GM04504 (cell line): ENCODE measurements around the gene NDUFA11.

Source experiments
- DNase-seq: peaks from one replicate; pipeline ENCODE4 v3.0.0-alpha.2; 2012; ENCODE audit warnings: low read depth

The NDUFA11 gene

DNA sequence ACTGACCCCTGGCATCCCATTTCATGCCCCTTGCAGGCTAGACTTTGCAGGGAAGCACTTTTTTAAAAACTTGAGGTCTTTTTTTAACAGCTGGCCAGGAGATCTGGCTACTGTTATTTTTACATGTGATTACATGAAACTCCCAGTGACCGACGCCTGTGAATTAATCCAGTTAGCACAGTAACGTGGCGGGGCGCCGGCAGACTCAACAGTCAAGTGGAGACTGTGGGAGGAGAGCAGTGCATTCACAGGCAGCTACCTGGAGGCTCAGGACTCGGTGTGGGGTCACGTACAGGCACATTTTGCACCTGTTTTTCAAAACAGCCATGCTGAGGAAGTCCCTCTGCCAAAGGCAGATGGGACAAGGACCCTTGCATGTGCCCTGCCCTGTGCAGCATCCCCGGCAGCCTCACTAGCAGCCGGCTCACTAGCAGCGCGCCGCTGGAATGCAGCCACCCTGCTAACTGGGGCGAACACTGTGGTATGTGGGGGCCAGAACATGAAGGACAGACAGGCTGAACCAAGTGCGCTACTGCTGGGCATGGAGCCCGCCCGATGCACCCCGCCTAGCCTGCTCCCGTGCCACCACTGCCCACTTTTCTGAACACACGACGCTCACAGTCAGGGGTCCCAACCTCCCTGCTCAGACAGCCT is 29.1 kb upstream of the NDUFA11 start:
- no peak for DNase-seq

DNA sequence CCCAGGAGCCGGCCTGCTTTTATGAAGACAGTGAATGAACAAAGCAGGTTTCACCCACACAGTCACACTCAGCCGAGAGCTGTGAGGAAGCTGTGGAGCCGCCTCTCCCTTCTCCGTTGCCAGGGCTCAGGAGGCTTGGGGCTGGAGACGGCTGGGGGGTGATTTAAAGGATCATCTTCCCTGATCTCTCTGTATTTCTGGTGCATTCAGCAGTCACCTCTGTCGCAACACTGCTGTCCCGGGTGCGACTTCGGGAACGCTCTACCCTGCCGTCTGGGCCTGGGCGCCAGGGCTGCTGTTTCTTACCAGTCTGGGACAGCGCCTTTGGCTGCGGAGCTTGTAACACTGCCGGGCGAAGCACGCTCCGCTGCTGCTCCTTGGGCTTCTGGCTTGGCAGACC is 28.6 kb upstream of the NDUFA11 start:
- no peak for DNase-seq

DNA sequence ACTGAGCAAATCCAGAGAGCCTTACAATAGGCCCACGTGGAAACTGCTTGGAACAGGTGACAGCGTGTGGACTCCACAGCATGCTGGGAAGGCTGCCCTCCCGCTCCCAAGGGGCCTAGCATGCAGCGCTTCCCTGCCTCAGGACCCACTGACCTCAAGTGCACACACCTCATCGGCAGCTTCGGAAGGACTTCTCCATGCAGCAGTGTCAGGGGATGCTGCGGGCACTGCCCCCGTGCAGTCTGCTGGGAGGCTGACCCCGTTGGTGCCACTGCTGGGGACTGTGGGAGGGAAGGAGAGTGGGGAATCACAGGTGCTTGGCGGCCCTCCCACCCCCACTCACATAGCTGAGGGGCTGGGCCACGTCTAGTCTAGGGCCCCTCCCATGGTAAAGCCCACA is 27.7 kb upstream of the NDUFA11 start:
- no peak for DNase-seq

DNA sequence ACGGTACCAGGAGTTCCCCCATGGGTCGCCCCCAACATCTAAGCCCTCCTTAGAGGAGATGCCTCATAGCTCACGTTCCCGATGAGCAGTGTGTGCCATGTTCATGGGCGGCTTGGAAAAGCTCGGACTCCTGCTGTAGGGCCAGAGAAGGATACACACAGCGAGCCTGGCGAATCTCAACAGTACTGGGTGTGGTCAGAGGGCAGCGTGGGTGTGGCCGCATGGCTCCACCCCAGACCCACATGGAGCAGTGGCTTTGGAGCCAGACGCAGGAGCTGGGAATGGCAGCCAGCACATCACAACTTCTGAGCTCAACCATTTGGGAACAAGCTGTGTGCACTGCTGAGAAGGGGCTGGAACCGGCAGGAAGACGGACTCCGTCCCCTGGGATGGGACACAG is 26.0 kb upstream of the NDUFA11 start:
- no peak for DNase-seq

DNA sequence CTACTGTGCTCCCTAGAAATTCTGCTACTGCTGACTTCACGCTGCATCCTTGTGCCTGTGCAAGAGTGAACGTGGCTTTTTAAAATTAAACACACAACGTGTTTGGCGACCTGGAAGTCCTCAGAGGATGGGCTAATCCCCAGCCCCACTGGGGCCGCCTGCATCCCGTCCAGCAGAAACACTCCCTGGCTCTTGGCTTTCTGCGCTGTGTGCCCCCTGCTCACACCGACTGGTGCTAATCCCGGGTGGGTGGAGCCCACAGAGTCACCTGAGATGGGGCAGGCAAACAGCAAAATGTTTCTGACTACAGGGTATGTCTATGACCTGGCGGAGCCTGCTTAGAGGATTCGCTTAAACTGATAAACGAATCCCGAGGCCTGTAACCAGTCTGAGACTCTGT is 25.6 kb upstream of the NDUFA11 start:
- DNase-seq = no peak

DNA sequence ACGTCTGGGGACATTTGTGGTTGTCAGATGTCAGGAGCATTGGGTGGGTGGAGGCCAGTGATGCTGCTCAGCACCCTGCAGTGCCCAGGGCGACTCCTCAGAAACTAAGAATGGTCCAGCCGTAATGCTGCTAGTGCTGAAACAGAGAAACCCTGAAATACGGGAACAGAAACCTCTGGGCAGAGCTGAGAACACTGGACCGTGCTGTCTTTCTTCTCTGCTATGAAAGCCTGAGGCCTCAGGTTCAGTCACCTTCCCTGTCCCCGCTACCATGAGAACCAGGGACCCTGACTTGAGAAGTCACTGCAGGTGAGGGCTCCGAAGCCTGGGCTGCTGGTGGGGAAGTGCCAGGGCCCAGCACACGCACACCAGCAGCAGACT is 23.8 kb upstream of the NDUFA11 start:
- DNase-seq = no peak

DNA sequence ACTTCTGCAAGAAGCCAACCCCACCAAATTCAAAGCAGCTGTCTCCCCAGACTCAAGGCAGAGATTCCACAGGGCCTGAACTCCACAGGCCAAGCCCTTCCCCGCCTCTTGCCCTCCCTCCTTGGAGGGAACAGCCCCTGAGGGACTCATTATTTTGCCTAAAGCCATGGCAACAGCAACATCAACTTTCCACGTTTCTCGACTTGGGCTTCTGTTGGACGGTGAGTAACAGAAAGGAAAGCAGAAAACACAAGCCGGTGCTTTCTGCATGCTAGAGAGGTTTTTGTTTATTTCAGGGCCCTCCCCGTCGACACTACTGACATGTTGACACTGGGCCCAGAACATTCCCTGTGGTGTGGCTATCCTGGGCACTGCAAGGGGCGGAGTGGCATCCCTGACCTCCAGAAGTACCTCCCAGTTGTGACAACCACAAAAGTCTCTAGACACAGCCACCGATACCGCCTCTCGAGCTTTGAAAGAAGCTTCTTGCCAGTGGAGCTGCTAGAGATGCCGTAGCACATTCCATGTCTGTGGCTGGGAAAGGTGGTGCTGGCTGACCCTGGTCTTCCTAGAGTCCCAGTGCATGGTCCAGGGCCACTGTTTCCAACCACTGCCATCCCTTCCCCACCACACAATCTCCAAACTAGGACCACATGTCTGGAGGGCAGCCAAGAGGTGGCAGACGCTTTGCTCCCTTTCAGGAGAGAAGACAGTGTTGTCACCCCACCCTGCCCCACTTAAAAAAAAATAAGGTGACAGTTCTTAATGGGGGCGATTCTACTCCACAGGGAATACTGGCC is 23.3 kb upstream of the NDUFA11 start:
- DNase-seq = peak; percentile 94

DNA sequence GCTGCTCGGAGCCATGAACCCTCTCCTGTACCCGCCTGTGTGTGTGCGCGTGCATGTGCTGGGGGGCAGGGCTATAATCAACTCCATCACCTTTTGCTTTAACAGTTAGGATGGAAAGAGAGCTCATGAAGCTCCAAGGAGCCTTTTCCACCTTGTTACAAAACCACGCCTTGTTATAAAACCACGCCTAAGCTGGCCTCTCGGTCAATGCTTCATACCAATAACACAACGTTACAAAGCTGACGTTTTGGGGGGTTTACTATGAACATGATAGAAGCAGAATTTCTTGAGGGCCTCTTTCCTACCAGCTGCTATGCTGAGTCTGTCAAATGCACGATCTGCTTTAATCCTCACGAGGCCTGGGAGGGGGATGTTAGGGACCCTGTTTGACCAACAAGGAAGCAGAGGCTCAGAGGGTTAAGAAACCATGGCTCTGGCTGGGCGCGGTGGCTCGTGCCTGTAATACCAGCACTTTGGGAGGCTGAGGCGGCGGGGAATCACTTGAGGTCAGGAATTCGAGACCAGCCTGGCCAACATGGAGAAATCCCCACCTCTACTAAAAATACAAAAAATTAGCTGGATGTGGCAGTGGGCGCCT is 22.3 kb upstream of the NDUFA11 start:
- DNase-seq = no peak

DNA sequence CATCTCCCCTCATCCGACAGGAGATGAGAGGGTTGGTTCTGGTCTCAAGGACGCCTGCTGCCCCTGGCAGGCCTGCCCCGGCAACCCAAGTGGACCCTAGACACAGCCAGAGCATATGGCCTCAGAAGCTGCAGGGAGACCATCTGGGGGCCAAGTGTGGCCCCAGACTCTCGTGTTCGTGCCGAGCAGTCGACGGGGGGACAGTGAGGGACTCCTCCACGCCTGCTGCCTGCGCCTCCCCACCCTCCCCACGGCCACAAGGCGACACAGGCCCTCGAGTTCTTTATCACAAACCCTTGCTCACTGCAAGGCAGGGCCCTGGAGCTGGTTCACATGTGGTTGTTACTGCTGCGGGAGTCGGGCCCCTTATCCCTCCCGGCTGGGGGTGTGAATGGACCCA is 19.8 kb upstream of the NDUFA11 start:
- DNase-seq = no peak

DNA sequence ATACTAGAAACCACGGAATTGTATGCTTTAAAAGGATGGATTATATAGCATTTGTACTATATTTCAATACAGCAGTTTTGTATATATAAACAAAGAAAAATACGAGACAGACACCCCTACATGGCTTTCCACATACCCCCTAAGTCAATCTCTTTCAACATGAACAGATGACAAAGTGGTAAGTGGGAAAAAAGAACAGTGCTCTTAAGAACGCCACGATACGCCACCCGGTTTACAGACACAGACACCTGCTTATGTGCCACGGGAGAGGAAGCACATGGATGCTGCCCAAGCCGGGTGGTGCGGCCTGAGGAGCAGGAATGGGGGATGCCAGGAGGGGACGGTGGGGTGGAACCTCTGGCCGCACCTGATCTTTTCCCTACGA is 18.6 kb upstream of the NDUFA11 start:
- no peak for DNase-seq

DNA sequence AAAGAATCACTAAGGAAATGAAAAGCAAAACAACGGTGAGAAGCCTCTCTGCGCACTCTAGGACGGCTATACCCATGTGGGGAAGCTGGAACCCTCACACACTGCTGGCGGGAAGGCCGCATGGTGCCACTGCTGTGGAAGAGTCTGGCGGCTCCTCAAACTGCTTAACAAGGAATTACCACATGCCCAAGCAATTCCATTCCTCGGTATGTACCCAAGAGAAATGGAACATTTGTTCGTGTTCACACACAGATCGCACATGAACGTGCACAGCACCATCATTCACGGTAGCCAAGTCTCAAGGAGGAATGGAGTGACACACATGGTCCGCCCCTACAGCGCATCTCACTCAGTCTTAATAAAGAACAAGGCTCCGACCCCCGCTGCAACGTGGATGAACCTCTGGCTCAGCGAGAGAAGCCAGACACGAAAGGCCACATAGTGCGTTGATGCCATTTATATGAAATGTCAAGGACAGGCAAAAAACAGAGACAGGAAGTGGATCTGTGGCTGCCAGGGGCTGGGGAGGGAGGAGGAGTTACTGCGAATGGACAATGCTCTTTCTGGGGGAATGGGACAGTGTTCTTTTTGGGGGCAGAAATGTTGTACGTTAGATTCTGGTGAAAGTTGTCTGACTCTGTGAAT is 18.0 kb upstream of the NDUFA11 start:
- no peak for DNase-seq

DNA sequence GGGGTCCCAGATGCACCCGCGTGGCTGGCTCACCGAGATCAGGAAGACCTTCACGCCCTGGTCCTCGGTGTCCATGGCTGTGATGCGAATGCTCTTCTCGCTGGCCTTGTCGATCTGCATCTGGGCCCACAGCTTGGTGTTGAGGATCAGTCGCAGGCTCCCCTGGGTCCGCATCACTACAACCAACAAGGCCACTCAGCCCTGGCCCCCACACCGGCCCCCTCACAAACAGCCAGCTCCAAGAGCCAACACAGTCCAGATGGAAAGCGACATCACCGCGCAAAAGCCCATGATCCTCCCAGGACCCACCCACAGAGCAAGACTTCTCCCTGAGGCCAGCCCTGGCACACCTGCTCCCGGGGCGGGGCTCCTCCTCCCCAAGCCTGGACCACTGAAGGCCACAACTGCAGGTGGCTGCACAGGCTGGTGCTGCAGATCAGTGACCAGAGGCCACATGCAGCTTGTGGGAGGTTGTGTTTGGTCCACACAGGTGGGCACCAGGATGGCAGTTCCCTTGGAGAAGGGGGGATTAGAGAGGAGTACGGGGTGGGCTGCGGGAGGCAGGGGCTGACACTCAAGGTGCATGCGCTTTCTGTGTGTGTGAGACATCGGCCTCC is 15.0 kb upstream of the NDUFA11 start:
- DNase-seq = no peak

DNA sequence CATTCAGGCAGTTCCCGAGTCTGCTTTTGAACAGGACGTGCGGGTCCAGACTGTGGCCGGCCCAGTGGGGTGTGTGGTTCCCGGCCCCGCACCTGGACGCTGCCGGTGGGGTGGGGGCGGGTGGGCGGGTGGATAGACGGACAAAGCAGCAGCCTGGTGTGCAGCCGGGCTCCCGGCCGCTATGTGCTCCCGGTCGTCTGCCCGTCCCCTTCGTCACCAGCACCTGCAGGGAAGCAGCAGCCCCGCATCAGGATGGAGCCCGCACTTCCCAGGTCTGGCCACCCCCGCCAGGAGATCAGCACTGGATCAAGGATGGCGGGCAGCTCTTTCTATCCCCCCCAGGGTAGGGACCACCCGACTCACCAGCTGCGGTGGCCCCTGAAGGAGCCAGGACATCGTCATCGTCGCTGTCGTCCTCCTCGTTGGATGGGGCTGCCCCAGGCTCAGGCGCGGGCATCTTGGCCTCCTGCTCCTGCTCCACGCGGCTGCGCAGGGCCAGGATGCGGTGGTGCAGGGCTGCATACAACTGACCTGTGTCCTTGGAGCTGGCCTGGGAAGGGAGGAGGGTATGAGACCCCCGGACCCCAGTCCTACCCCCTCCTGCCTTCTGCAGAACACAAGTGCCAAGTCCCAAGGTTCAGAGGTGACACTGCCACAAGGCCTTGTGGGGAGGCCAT is 14.0 kb upstream of the NDUFA11 start:
- DNase-seq = no peak

DNA sequence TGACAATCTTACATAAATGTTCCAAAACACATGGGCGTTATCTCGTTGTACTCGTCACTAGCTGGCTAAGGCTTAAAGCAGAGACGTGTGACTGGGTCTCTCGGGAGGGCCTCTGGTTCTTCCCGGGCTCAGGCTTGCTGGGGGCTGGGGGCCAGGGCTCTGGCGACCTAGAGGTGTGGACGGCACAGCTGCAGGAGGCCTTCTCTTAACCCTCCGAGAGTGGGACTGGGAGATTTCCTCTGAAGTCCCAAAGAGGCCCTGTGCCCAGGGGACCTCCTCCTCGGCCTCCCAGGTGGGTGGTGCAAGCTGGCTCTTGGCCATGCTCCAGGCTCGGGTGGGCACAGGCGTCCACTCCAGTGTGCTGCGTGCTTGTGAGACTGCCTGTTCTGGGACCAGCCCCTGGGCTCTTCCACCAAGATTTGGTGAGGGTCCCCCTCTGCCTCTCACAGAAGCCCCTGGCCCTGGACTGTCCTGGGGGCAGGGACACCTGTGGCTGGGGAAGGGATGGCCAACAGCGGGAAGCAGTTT is 12.7 kb upstream of the NDUFA11 start:
- no peak for DNase-seq

DNA sequence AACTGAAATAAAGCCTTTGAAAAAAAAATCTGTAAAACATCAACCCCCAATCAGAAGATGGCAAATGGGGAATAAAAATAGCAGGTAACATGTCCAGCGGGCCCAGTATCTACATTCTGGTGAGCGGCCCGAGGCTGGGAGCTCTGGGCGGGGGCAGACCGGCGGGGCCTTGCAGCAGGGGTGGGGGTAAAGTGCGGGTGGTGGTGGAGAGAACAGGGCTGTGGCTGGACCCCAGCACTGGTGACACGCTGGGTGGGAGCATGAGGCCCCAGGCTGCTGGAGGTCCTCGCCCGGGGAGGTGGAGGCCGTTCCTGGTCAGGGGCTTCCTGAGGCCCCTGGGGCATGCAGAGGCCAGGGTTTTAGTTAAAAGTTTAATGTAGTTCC is 12.2 kb upstream of the NDUFA11 start:
- no peak for DNase-seq

DNA sequence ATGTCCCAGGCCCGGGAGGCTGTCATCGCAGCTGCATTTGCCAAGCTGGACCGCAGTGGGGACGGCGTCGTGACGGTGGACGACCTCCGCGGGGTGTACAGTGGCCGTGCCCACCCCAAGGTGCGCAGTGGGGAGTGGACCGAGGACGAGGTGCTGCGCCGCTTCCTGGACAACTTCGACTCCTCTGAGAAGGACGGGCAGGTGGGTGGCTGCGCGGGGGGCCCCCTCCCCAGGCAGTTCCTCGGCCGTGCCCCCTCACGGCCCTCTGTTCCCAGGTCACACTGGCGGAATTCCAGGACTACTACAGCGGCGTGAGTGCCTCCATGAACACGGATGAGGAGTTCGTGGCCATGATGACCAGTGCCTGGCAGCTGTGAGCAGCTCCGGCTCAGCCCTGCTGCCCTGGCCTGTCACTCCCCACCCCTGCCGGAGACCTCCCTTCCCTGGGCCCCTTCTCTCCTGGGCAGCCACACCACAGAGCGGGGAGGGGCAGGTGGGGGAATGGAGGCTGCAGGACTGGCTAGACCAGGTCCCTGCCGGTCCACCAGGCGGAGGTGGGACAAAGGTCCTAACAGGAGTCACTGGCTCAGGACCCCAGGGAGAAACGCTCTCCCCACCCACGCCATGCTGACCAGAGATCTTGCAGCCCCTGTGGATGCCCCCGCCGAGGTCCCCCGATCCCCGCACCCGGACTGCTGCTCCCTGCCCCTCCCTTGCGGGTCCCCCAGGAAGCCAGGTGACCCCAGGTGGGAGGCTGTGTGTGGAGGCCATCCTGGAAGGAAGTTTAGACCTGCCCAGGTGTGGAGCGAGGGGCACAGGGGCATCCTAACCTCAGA is 11.6 kb upstream of the NDUFA11 start:
- DNase-seq = no peak

DNA sequence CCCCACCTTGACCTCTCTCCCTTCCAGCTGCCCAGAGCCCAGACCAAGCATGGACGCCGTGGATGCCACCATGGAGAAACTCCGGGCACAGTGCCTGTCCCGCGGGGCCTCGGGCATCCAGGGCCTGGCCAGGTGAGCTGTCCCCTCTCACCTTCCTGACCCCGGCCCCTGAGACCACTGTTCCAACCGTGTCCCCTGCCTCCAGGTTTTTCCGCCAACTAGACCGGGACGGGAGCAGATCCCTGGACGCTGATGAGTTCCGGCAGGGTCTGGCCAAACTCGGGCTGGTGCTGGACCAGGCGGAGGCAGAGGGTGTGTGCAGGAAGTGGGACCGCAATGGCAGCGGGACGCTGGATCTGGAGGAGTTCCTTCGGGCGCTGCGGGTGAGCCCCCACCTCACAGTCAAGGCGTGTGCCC is 10.8 kb upstream of the NDUFA11 start:
- DNase-seq = no peak

DNA sequence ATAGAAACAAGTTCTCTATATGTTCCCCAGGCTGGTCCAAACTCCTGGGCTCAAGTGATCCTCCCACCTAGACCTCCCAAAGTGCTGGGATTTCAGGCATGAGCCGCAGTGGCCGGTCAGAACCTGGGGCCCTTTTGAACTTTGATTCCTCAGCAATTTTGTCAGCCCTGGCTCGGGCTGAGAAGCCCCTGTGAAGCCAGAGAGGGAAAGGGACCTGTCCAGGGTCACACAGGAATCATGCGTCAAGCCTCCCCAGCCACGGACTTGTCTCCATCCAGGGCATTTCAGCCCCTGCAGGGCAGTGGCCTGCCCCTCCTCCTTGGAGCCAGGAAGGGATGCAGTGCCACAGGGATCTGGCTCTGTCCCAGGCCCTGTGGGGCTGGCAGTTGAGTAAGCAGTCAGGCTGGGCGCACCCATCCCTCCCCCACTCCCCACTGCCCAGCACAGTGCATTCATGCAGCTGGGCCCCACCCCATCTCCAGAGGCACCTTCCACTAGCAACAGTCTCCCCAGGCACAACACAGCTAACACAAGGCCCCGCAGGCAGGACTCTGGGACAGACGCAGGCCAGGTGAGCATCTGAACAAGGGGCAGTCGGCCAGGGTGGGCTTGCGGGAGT is 10.3 kb upstream of the NDUFA11 start, which contains the start of gene CAPS:
CAPS (plus strand) TSS at position 516 of the 619 bp plus-strand sequence. CDS start 153 bp downstream, outside the sequence.
- DNase-seq = peak; percentile 47

DNA sequence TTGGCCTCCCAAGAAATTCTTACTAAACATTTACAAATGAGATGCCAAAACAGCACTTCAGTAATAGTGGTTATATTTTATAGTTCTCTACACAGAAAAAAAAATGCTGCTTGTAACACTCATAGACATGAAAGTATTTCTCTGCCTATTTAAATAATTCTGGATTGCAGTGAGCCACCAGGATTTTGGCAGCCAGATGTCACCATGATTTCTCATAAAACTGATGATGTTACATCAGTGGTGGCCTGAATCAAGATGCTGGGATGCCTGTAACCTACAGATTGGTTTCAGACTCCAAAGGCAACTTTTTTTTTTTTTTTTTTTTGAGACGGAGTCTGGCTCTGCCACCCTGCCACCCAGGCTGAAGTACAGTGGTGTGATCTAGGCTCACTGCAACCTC is 7.8 kb upstream of the NDUFA11 start:
- DNase-seq = peak; percentile 24

DNA sequence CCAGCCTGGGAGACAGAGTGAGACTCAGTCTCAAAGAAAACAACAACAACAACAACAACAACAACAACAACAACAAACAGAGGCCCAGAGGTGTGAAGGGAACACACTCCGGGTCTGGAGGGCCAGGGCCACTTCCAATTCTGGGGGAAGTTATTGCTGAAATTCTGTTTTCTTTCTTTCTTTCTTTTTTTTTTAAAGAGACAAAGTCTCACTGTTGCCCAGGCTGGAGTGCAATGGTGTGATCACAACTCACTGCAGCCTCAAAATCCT is 7.0 kb upstream of the NDUFA11 start:
- DNase-seq = no peak
